ENCODE data around the gene GPR4. TPM values are rescaled to one million over a fixed set of nuclear protein-coding genes. Genes with fewer than 3 reads are reported as not detected.
"Not testable (repeated sequence)": the region's sequence is repeated elsewhere in the genome, so short reads cannot be mapped to it uniquely, and the experiment has no call there.

Gene GPR4
- total RNA-seq, 1 donor from 2014 or later: under 0.01 TPM

DNA sequence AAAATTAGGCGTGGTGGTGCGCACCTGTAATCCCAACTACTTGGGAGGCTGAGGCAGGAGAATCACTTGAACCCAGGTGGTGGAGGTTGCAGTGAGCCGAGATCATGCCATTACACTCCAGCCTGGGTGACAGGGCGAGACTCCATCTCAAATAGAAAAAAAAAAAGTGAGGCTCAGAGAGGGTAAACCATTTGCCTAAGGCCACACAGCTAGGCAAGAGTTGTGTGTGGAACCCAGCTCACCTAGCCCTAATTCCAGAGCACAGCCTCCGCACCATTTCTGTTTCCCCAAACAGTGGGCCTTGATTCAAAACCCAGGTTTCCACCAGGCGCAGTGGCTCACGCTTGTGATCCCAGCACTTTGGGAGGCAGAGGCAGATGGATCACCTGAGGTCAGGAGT lies 26.2 kb upstream of the GPR4 start:
- FAIRE-seq; DNase-seq (ENCODE audit: low spot score in 2 of 2): not testable (repeated sequence)

DNA sequence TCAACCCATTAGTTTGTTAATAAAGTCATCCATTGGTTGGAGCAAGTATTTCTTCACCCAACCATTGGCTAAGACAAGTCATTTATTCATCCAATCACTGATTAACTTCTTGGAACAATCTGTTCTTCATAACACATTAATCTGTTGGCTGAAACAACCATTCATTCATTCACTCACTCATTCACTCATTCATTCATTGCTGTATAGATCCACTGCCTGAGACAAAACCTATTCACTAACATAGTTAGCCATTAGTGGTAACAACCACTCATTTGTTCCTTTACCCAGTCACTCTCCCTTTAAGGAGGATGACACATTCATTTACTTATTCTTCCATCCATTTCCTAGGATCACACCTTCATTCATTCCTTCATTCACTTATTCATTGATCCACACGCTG lies 22.0 kb upstream of the GPR4 start:
- FAIRE-seq (no peak), DNase-seq (ENCODE audit: low spot score in 2 of 2) (peak in 1 of 2 donors; percentile 3)

- FAIRE-seq (no peak), DNase-seq (ENCODE audit: low spot score in 2 of 2) (peak in 1 of 2 donors; percentile 3)
Measured at GRCh38 chr19:45621976-45622503, 20.0 kb upstream of the GPR4 start.

- FAIRE-seq (no peak), DNase-seq (ENCODE audit: low spot score in 2 of 2) (peak in 1 of 2 donors; percentile 15)
Measured at GRCh38 chr19:45621389-45621788, 19.4 kb upstream of the GPR4 start.

- no peak for DNase-seq (ENCODE audit: low spot score in 2 of 2)
- FAIRE-seq: no peak
Measured at GRCh38 chr19:45616704-45617017, 14.6 kb upstream of the GPR4 start.

DNA sequence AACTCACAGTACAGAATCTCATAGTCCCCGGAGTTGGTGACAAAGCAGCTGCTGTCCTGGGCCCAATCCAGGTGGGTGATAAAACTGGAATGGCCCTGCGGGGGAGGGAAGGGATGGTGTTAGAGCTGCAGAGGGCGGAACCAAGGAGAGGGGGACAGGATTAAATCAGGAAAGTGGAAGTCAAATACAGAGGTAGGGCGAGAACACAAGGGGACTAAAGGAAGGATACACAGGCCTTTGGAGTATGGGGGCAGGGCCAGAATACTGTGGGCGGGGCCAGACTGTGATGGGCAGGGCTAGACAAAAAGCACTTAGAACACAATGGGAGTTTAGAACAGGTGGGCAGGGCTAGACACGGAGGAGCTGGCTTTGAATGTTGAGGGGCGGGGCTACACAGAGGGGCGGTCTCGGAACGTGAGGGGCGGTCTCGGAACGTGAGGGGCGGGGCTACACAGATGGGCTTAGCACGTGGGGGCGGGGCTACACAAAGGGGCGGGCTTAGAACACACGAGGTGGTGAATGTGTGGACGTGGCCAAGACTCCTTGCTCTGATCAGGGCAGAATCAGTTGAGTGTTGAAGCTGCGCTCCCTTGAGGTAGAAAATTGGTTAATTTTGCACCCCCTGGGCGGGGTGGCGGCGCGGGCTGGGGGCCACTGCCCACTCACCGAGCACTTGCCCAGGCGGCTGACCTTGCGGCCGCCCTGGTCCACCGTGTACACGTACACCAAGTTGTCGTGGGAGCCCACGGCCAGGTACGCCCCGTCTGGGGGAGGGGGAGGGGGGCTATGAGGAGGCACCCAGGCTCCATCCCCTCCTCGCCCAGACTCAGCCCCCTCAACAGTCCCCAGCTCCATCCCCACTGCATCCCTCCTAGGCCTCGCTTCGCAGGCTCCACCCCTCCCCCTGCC lies 14.0 kb upstream of the GPR4 start:
- FAIRE-seq (no peak), DNase-seq (ENCODE audit: low spot score in 2 of 2) (peak in 1 of 2 donors; percentile 73)

- not testable (repeated sequence) for DNase-seq (ENCODE audit: low spot score in 2 of 2); FAIRE-seq
Measured at GRCh38 chr19:45615056-45615455, 13.0 kb upstream of the GPR4 start.

GRCh38 chr19:45613926-45614725 lies 12.1 kb upstream of the GPR4 start:
- FAIRE-seq (no peak), DNase-seq (ENCODE audit: low spot score in 2 of 2) (no peak)

- FAIRE-seq: no peak
- DNase-seq (ENCODE audit: low spot score in 2 of 2): no peak
Measured at GRCh38 chr19:45608948-45609347, 6.9 kb upstream of the GPR4 start.

DNA sequence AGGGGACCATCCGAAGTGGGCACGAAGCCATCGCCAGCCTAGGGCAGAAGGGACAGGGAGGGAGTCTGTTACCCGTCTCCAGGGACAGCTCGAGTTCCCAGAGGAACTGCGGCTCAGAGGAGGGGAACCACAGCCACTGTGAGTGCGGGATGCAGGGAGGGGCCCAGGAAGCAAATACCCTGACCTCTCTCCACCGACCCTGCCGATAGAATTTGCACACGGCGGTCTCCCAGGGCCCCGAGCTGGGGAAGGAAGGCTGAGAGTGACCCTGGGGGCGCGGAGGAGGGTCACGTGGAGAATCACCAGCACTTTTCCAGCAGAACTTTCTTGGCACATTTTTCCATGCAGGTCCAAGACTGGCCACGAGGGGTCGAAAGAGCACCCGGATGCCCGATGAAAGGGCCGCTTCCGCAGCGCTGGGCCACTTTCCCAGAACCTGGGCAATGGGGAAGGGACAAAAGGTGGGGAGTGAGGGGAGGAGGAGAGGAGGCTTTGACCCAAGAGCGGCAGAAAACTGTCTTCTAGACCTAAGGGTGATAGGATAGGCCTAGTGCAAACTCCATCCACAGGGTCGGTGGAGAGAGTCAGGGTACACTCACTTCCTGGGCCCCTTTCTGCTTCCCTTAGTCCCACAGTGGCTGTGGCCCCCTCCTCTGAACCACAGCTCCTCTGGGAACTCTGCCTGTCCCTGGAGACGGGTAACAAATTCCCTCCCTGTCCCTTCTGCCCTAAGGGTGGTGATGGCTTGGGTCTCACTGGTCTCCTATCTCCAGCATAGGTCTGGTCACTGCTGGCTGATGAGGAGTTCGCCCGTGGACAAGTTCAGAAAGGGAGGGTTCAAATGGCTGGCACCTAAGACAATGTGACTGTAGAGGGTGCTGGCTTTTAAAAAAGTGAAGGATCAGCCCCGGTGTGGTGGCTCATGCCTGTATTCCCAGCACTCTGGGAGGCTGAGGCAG lies 5.3 kb upstream of the GPR4 start:
- FAIRE-seq (no peak), DNase-seq (ENCODE audit: low spot score in 2 of 2) (peak; percentile 66 to 78)

DNA sequence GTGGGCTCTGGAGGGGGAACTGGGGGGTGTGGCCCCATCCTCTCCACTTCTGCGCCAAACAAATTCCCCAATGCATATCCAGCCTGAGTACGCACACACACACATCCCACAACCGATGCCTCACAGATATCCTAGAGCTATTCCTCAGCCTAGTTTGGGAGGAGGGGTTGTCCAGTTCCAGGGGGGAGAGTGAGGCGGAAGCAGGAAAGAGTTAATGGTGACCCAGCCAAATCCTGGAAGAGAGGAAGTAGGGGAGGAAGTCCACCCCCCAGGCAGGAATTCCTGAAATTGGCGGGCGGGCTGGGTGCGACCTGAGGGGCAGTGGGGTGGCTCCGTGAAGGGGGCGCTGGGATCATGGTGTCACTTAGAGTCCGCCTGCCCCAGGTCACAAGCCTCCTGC lies 897 bp downstream of the GPR4 start:
- FAIRE-seq (no peak), DNase-seq (ENCODE audit: low spot score in 2 of 2) (no peak)

DNA sequence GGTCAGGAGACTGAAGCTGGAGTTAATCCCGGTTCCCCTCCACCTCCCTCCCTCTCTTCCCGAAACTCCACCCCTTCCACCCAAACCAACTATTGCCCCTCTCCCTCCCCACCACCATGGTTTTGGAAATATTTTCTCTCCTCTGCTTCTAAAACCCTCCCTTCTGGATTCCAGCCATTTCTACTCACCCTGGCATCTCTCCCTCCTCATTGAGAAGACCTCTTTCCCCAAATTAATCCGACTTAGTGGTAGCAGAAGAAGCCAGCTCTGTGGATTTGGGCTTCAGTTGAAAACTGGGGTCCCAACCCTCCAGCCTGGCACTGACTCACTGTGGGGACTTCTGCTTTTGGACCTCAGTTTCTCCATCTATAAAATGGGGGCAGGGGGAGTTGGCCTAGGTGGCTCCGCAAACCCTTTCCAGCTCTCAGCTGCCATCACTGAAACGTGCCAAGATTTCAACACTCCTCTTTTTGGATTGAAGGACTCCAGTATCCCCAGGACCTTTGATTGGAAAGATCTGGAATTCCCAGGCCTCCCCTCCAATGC lies 1.6 kb downstream of the GPR4 start:
- DNase-seq (ENCODE audit: low spot score in 2 of 2) (no peak), FAIRE-seq (no peak)

DNA sequence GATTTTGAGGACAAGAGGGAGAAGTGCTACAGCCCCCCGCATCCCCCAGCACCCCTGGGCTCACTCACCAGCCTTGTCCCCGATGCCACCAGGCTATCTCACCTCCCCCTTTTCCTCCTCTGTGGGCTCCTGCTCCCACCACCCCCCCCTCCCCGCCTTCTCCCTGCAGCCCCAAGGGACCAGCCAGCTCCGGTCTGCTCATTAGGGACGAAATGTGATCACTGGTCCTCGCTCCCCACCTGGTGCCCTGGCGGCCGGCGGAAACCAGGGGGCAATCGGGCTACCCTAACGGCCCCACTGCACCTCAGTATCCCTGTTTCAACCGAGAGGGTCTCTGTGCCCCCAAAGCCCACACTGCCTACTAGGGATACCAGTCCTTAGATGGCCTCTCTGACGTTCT lies 2.7 kb downstream of the GPR4 start:
- FAIRE-seq: no peak

GRCh38 chr19:45598267-45599001 lies 3.6 kb downstream of the GPR4 start:
- no peak for FAIRE-seq
- DNase-seq (ENCODE audit: low spot score in 2 of 2): no peak

More for the DNA sequence above, 2.7 kb downstream of the GPR4 start:
- DNase-seq (ENCODE audit: low spot score in 2 of 2): no peak

GRCh38 chr19:45597425-45598111 lies 4.4 kb downstream of the GPR4 start:
- FAIRE-seq: no peak
- no peak for DNase-seq (ENCODE audit: low spot score in 2 of 2)

DNA sequence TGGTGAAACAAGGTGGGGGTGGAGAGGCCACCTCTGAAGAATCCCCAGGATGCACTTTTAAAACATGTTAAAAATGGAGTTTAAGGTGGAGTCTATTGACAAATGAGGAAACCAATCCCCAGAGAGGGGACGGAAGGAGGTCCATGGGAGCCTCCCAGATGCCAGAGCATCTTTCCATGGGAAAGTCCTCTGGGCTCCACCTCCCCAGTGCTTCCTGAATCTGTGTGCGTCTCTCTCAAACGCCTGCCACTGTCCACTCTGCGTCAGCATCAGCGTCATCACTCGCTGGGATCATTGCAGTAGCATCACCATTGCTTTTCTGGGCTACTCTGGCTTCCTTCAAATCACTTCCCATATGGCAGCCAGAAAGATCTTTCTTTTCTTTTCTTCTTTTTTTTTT lies 6.2 kb downstream of the GPR4 start:
- no peak for FAIRE-seq
- DNase-seq (ENCODE audit: low spot score in 2 of 2): no peak

- no peak for FAIRE-seq
Measured at GRCh38 chr19:45593520-45593919, 8.5 kb downstream of the GPR4 start.

DNA sequence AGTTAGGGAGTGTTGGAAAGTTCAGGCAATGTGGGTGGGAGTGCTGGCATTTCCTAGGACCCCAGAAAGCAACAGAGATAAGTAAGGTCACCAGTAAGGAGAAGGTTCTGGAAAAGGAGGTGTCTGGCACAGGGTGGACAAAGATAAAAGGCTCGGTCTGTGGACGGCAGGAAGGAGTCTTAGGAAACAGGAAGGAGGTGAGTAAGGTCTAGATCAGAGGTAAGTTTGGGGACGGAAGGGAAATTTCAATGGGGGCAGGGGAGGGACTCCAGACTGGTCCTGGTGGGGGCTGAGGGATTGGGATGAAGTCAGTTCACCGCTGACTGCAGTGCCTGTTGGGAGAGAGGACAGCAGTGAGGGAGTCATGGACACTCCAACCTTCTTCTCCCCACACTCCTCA lies 9.6 kb downstream of the GPR4 start:
- DNase-seq (ENCODE audit: low spot score in 2 of 2): no peak

More at GRCh38 chr19:45593520-45593919, 8.5 kb downstream of the GPR4 start:
- no peak for DNase-seq (ENCODE audit: low spot score in 2 of 2)

DNA sequence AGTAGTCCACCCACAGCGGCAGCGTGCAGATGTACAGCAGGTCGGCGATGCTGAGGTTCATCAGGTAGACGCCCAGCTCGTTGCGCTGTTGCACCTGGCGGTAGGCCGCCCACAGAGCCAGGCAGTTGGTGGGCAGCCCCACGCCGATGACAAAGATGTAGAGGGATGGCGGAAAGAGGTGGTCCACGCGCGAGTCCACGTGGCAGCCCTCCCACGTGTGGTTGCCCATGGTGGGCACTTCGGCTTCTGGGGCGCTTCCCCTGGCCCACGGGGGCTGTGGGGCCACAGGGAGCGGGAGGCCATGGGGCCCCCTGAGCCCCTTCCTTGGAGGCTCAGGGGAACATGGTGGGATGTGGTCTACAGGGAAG lies 10.4 kb downstream of the GPR4 start:
- no peak for DNase-seq (ENCODE audit: low spot score in 2 of 2)

More for the DNA sequence above, 9.6 kb downstream of the GPR4 start:
- FAIRE-seq: no peak

More for the DNA sequence above, 10.4 kb downstream of the GPR4 start:
- FAIRE-seq: no peak
